Activated CD8-positive, alpha-beta memory T cell treated with anti-CD3 and anti-CD28 coated beads, Interleukin-2, amount 50 U/mL, for 1 hour (primary cell): ENCODE results near the gene KMT2E.
"Not testable (repeated sequence)": the region's sequence is repeated elsewhere in the genome, so short reads cannot be mapped to it uniquely, and the experiment has no call there.

ENCODE experiments used
- DNase-seq: peaks from one replicate; pipeline ENCODE4 v3.0.0-alpha.2; 2020; ENCODE audit errors: extremely low read depth

Gene KMT2E

DNA sequence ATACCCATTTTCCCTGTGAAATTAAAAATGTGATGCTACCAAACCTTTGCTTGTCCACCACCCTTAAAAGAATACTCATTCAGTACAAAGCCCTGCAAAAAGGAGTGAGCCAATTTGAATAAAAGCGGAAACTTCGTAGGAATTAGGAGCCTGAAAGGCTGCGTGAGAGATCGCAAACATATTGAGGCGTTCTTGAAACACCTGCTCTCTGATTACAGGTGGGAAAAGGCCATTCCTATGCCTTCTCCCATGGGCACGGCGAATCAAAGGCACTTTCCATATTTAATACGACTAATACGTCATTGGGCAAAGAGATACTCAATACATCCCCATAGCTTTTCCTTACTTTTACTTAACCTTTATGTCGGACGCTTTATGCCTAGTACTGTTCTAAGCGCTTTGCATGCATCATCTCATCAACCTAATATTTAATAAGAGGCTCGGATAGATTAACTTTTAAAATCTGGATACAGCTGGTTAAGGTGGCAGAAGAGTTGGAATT lies 30.9 kb upstream of the KMT2E start:
- DNase-seq = no peak

DNA sequence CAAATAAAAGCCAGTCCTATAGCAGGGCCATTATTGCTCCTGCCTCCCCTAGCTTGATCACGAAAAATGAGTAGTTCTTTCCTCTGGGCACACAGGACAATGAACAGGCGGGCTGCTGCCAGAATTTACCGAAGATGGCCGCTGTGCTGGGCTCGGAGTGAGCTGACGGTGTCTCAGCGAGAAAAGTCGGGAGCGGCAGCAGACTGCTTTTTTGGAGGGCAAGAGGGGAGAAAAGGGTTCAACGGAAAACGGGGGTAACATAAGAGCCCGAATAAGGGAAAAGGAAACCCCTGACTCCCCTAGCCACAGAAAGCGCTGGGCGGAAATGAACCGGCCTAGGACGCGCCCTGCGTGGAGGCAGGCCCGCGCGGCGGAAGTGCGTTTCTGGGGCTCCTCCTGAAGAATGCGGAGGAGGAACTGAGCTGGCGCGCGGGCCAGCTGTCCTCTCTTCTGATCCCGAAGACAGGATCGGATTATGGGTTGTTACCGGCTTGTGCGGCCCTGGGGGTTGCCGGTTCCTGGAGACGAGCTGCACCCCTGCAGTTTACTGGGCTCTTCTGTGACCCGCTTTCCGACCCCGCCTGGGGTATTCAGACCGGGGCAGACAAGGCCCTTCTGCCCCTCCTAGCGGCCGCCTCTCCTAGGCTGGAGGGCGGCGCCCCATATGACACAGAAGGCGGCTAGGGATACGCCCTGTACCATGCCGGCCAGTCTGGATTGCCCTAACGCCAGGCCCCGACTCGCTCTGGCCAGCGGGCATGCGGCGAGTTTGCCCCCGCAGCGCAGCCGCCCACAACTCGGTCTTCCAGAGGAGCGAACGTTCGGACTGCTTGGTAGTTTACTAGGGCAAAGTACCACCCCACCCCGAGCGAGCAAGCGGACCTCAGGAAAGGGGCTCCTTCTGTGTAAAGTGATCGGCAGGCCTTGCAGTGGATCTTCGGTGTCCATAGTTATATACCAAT lies 30.1 kb upstream of the KMT2E start:
- peak; percentile 77 for DNase-seq

DNA sequence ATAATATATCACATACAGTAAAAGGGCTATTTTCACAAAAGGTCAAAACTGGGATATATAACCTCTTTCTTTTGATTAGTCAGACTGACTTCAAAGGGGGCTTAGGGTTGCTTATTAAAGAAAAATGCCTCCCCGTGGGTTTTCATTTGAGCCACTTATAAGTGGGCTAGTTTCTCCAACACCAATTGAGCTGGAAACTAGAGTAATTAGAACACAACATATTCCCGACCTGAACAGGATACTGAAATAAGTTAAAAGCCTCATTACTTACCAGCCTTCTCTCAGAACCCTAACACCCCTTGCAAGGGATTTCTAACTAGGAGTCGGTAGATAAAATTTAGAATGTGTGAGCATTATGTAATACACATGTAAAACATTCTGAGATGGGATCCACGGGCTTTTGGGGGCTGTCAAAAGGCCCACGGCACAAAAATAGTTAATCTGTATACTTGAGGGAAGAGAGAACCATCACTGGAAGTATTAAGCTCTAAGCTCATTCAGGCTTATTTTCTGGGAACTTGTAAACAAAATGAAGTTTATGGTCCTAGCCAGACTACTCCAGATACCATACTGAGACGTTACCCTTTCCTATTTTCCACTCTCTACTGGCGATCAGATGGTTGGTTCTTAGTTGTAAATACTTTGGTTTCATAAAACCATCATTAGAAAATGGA lies 29.3 kb upstream of the KMT2E start:
- no peak for DNase-seq

- DNase-seq = no peak
Observed at GRCh38 chr7:104985259-104985617, 28.8 kb upstream of the KMT2E start.

GRCh38 chr7:104986628-104987259 lies 27.3 kb upstream of the KMT2E start:
- no peak for DNase-seq

DNA sequence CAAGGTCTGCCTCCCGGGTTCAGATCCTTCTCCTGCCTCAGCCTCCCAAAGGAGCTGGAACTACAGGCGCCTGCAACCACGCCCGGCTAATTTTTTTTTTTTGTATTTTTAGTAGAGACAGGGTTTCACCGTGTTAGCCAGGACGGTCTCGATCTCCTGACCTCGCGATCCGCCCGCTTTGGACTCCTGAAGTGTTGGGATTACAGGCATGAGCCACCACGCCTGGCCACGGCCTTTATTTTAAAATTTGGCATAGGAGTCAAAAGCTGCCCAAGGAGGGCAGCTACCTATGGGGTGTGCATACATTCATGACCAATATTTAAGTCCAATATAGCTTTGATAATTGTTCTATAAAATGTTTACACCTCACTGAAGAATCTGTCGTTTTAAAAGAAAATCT lies 26.6 kb upstream of the KMT2E start:
- DNase-seq = not testable (repeated sequence)

DNA sequence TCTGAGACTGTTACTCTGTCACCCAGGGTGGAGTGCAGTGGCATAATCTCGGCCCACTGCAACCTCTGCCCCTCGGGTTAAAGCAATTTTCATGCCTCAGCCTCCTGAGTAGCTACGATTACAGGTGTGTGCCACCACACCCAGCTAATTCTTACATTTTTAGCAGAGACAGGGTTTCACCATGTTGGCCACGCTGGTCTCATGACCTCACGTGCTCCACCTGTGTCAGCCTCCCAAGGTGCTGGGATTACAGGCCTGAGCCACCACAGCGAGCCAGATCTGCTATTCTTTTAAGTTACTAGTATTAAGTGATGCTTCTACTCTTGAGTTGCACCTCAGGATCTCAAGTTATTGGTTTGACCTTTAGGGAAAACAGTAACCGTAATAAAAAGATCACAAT lies 23.0 kb upstream of the KMT2E start:
- no peak for DNase-seq

- no peak for DNase-seq
Observed at GRCh38 chr7:104992306-104992705, 21.7 kb upstream of the KMT2E start.

DNA sequence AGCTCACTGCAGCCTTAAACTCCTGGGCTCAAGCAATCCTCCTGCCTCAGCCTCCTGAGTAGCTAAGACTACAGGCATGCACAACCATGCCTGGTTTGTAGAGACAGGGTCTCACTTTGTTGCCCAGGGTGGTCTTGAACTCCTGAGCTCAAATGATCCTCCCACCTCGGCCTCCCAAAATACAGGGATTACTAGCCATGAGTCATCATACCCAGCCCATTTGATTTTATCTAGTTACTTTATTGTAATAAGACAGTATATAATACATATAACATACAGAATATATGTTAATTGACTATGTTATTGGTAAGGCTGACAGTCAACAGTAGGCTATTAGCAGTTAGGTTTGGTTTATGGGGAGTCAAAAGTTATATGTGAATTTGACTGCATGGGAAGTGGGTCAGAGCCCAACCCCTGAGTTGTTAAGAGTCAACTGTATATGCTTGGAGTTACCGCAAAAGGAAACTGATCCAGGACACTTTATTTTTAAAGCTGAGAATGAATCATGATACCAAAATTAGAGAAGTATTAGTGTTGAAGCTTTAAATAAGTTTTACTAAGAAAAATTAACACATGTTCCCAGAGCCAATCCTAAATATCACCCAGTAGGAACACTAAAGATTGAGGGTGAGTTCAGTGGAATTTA lies 20.7 kb upstream of the KMT2E start:
- no peak for DNase-seq

DNA sequence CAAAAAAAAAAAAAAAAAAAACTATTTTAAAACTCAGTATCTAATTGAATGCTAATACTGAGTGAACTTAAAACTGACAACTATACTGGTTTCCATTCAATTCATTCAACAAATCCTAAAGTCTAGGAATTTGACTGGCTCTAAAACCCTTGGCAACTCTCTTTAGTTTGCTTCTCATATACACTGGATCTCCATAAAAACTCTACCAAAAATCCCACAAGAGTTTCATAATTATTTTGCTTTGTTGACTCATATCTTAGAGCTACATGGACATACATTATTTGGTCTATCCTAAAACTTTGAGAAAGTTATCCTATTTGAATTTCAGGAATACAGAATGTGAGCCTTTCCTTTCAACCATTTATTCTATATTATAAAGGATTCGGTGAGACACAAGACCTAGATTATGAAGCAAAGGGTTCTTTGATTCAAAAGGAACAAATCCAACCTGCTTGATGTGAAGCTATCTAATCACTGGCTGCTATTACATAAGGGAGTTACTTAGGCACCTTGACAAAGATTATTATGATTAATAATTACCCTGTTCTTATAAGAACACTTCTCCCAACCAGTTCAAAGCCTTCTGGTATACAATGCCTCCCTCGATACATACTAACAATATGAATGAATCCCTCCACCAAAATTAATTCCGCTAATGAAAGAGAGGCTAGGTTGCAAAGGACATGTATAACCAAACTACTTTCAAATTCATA lies 15.8 kb upstream of the KMT2E start:
- no peak for DNase-seq

- no peak for DNase-seq
Observed at GRCh38 chr7:105000200-105000599, 13.8 kb upstream of the KMT2E start.

- DNase-seq = no peak
Observed at GRCh38 chr7:105000927-105001336, 13.1 kb upstream of the KMT2E start.

DNA sequence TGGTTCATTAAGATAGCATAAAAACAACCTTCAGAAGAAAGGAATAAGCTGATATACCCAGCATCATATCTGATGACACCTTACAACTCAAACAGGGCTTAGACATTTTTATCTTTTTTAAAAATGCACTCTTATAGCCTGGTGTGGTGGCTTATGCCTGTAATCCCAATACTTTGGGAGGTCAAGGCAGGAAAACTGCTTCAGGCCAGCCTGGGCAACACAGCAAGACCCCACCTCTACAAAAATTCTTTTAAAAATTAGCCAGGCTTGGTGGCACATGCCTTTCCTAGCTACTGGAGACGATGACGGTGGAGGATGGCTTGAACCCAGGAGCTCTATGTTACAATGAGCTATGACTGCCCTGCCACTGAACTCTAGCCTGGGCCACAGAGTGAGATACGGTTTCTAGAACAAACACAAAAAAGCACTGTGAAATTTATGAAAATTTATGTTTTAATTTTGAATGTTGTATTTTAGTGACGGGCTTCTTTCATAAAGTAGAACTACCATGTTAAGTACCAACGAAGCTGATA lies 12.3 kb upstream of the KMT2E start:
- DNase-seq = no peak

DNA sequence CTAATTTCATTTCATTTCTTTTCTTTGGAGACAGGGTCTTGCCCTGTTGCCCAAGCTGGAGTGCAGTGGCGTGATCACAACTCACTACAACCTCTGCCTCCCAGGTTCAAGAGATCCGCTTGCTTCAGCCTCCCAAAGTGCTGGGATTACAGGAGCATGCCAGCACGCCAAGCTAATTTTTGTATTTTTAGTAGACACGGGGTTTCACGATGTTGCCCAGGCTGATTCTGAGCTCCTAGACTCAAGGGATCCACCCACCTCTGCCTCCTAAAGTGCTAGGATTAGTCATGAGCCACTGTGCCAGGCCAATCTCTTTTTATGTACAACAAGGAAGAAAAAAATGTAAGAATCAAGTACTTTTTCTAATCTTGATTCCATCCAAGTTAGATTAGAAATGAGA lies 10.7 kb upstream of the KMT2E start:
- DNase-seq = no peak

DNA sequence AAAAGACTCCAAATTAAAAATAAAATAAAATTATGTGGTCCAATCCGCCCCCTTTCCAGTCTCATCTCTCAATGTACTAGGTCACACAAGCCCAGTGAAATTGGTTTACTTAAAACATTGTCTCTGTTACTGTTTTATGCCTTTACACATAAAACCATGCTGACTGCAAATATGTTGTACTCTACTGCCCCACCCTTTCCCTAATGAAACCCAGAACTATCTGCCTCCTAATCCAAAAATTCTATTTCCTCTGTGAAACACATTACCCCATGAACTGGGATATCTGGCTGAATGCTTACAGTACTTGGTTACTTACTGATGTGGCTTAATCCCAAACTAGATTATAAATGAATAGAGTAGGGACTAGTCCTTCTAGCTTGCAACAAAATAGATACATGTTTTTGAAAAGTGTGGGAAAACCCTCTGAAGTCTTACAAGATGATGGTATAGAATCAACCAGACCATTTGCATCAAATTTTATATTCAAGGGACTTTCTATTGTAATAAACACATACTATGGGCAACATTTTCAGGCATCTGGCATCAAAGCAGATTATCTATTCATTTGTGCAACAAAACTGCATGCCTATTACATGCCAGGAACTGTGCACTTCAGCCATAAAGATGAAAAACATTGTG lies 10.0 kb upstream of the KMT2E start:
- no peak for DNase-seq

DNA sequence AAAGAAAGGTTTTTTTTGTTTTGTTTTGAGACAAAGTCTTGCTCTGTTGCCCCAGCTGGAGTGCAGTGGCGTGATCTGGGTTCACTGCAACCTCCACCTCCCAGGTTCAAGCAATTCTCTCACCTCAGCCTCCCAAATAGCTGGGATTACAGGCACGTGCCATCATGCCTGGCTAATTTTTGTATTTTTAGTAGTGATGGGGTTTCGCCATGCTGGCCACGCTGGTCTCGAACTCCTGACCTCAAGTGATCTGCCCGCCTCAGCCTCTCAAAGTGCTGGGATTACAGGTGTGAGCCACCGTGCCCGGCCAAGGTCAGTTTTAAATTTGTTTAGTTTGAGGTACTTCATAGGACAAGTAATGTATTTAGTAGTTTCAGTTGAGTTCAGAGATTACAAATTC lies 9.0 kb upstream of the KMT2E start:
- DNase-seq = not testable (repeated sequence)

GRCh38 chr7:105005486-105005885 lies 8.5 kb upstream of the KMT2E start:
- not testable (repeated sequence) for DNase-seq

DNA sequence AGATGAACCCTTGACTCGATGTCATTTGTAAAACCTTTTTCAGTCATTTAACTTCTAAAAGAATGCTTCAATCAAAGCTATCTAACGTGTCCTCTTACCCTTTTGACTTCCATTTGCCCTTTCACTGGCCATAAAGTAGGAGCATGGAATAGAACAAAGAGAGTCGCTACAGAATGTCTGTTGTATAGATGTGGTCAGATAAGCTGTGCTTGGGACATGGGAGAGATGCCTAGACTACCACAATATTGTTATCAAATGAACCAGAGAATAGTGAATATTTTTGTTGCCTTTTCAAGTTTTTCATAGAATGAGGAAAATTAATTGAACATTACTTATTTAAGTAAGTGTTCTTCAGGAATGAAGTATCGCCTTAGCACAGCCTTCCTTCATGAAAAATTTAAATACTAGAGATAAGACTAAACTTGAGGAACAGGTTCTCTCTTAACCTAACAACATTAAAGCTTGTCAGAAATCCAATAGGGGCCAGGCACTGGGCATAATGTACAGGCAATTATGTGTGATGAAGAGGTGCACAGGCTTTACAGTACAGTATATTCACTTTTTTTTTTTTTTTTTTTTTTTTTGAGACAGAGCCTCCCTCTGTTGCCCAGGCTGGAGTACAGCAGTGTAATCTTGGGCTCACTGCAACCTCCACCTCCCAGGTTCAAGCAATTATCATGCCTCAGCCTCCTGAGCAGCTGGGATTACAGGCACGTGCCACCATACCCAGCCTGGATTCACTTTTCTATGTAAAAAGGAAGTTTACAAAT lies 7.5 kb upstream of the KMT2E start:
- DNase-seq = no peak

- no peak for DNase-seq
Observed at GRCh38 chr7:105007298-105007697, 6.7 kb upstream of the KMT2E start.
